CD4-positive, alpha-beta T cell treated with Interleukin-4 for 4 hours (primary cell): ENCODE measurements around the gene PRDM16.
"Not testable (repeated sequence)": the region's sequence is repeated elsewhere in the genome, so short reads cannot be mapped to it uniquely, and the experiment has no call there.

Experiments used
- DNase-seq: peaks from one replicate; pipeline ENCODE4 v3.0.0-alpha.2; 2020

PRDM16 gene

GRCh38 chr1:3270403-3271245 is 201.6 kb downstream of the PRDM16 start:
- no peak for DNase-seq

GRCh38 chr1:3271866-3272265 is 202.9 kb downstream of the PRDM16 start:
- no peak for DNase-seq

GRCh38 chr1:3272321-3273045 is 203.5 kb downstream of the PRDM16 start:
- no peak for DNase-seq

GRCh38 chr1:3273447-3273846 is 204.4 kb downstream of the PRDM16 start:
- DNase-seq: no peak

- DNase-seq: no peak
Observed at GRCh38 chr1:3274972-3275371, 206.0 kb downstream of the PRDM16 start.

GRCh38 chr1:3275471-3276340 is 206.7 kb downstream of the PRDM16 start:
- no peak for DNase-seq

GRCh38 chr1:3276341-3276800 is 207.4 kb downstream of the PRDM16 start:
- DNase-seq: no peak

- DNase-seq: no peak
Observed at GRCh38 chr1:3277011-3277471, 208.0 kb downstream of the PRDM16 start.

GRCh38 chr1:3277623-3278022 is 208.6 kb downstream of the PRDM16 start:
- no peak for DNase-seq

- DNase-seq: no peak
Observed at GRCh38 chr1:3278416-3279181, 209.6 kb downstream of the PRDM16 start.

- DNase-seq: no peak
Observed at GRCh38 chr1:3279182-3279470, 210.1 kb downstream of the PRDM16 start.

- DNase-seq: no peak
Observed at GRCh38 chr1:3281735-3282134, 212.7 kb downstream of the PRDM16 start.

GRCh38 chr1:3282186-3282585 is 213.2 kb downstream of the PRDM16 start:
- DNase-seq: no peak

- no peak for DNase-seq
Observed at GRCh38 chr1:3282656-3283430, 213.8 kb downstream of the PRDM16 start.

GRCh38 chr1:3283849-3284248 is 214.8 kb downstream of the PRDM16 start:
- no peak for DNase-seq

- no peak for DNase-seq
Observed at GRCh38 chr1:3284691-3285090, 215.7 kb downstream of the PRDM16 start.

GRCh38 chr1:3285106-3285740 is 216.2 kb downstream of the PRDM16 start:
- DNase-seq: no peak

- not testable (repeated sequence) for DNase-seq
Observed at GRCh38 chr1:3287095-3287494, 218.1 kb downstream of the PRDM16 start.

- DNase-seq: no peak
Observed at GRCh38 chr1:3287656-3288160, 218.7 kb downstream of the PRDM16 start.

- no peak for DNase-seq
Observed at GRCh38 chr1:3289502-3289901, 220.5 kb downstream of the PRDM16 start.

GRCh38 chr1:3290438-3290837 is 221.4 kb downstream of the PRDM16 start:
- no peak for DNase-seq
